ENCODE data around the gene MS4A18. TPM values are rescaled to one million over a fixed set of nuclear protein-coding genes. Genes with fewer than 3 reads are reported as not detected.
A peak's percentile ranks its signal among the peaks of the same experiment; 100 is the strongest.
"Not testable (repeated sequence)": the region's sequence is repeated elsewhere in the genome, so short reads cannot be mapped to it uniquely, and the experiment has no call there.

Gene MS4A18
- total RNA-seq, 1 donor, result not detected

DNA sequence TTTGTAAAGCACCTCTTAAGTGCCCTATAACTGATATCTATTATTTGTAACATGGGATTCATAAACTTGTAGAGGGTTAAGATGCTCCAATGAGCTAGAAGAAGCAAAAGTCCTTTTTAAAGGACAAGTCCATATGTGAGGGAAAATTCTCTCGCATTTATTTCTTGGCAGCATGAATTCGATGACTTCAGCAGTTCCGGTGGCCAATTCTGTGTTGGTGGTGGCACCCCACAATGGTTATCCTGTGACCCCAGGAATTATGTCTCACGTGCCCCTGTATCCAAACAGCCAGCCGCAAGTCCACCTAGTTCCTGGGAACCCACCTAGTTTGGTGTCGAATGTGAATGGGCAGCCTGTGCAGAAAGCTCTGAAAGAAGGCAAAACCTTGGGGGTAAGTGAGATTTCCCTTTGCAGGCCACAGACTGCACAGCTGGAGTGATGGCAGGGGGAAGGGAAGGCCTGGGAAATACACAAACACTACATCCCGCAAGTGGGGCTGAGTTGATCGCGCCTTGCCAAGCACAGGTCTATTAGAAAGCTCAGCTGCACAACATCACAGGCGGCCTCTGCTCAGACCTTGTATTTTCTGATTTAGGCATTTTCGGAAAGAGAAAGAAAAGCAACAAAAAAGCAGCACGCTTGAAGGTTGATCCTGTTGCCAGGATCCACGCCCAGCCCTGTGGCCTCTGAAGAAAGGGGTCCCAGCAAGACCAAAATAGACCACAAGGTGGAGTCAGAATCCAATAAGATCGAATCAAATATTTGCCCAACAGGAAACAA is 23.6 kb upstream of the MS4A18 start:
- peak; percentile 1 for DNase-seq (ENCODE audit: low read depth)
- TF ChIP-seq, protein P1, sequence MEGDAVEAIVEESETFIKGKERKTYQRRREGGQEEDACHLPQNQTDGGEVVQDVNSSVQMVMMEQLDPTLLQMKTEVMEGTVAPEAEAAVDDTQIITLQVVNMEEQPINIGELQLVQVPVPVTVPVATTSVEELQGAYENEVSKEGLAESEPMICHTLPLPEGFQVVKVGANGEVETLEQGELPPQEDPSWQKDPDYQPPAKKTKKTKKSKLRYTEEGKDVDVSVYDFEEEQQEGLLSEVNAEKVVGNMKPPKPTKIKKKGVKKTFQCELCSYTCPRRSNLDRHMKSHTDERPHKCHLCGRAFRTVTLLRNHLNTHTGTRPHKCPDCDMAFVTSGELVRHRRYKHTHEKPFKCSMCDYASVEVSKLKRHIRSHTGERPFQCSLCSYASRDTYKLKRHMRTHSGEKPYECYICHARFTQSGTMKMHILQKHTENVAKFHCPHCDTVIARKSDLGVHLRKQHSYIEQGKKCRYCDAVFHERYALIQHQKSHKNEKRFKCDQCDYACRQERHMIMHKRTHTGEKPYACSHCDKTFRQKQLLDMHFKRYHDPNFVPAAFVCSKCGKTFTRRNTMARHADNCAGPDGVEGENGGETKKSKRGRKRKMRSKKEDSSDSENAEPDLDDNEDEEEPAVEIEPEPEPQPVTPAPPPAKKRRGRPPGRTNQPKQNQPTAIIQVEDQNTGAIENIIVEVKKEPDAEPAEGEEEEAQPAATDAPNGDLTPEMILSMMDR (IDR thresholded peaks at IDR 0.05; ENCODE audit: insufficient read depth, low read length), result peak; percentile 19
- no peak overlapping the region for H3K4me3 ChIP-seq (ENCODE audit: low read depth, low read length)

DNA sequence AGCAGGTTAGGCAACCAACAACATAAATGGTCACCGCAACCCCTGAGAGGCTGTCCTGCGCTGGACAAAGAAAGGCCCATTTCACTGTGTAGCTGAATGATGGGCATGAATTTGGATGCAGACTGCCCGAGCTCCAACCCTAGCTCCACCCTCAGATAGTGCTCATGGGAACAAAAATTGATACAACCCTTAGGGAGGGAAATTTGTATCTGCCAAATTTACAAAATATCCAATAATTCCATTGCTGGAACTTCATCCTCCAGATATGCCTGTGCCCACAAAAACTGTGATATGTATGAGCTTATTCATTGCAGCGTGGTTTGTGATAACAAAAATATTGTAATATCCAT is 23.1 kb upstream of the MS4A18 start:
- TF ChIP-seq, protein P1 (IDR thresholded peaks at IDR 0.05; ENCODE audit: insufficient read depth, low read length), result no peak
- DNase-seq (ENCODE audit: low read depth), result no peak
- H3K4me3 ChIP-seq (ENCODE audit: low read depth, low read length), result no peak overlapping the region

DNA sequence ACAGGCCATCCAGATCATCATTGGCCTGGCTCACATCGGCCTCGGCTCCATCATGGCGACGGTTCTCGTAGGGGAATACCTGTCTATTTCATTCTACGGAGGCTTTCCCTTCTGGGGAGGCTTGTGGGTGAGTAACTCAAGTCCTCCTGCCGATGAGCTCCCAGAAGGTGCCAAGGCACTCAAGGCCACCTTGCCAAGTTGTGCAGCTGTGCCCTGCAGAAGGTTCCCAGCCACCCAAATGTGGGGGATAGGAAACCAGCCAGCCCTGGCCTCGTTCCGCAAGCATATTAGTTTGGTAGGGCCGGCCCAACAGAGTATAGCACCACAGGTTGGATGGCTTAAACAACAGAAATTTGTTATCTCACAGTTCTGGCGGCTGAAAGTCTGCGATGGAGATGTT is 21.1 kb upstream of the MS4A18 start:
- H3K4me3 ChIP-seq (ENCODE audit: low read depth, low read length), result no peak overlapping the region
- no peak for DNase-seq (ENCODE audit: low read depth)
- TF ChIP-seq, protein P1 (IDR thresholded peaks at IDR 0.05; ENCODE audit: insufficient read depth, low read length), result no peak

DNA sequence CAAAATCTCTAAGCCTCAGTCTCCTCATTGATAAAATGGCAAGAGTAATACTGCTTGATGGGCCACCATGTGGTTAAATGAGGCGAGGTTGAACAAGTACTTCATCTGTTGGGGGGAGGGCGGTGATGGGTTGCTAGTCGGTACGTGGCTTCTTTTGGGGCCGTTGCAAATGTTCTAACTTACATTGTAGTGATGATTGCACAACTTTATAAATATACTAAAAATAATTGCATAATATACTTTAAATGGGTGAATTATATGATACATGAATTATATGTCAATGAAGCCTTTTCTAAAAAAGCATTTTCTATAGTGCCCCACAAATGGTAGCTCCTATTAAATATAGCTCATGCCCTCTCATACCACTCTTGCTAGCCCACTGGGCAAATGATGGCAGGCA is 18.6 kb upstream of the MS4A18 start:
- TF ChIP-seq, protein P1 (IDR thresholded peaks at IDR 0.05; ENCODE audit: insufficient read depth, low read length), result no peak
- DNase-seq (ENCODE audit: low read depth), result no peak
- H3K4me3 ChIP-seq (ENCODE audit: low read depth, low read length), result no peak overlapping the region

DNA sequence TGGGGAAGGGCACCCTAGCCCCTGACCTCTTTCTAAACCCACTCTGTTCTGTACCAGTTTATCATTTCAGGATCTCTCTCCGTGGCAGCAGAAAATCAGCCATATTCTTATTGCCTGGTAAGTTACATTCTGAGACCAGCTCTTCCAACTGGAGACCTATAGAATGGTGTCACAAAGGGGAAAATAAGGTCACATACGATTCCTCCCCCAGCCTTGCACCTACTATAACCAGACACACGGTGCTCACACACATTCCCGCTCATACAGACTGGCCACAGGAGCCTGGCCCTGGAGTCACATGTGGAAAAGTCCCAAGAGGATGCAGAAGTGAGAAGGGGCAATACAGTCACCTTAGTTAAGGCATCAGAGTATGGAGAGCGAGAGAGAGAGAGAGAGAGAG is 17.6 kb upstream of the MS4A18 start:
- DNase-seq (ENCODE audit: low read depth), result no peak
- no peak overlapping the region for H3K4me3 ChIP-seq (ENCODE audit: low read depth, low read length)
- TF ChIP-seq, protein P1 (IDR thresholded peaks at IDR 0.05; ENCODE audit: insufficient read depth, low read length), result no peak

DNA sequence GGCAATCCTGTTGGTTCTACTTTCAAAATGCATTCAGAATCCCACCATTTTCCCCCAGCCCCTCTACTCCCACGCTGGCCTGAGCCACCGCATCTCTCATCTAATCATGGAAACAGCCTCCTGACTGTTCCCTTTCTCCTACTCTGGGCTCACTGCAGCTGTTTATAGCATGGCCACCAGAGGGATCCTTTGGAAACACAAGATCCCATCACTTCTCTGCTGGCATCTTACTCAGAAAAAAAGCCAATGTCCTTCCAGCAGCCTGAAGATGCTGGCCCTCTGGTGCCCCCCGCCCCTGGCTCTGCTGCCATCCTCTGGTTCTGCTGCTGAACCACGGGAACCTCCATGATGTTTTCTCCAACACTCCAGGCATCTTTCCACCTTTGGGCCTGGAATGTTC is 14.0 kb upstream of the MS4A18 start:
- no peak overlapping the region for H3K4me3 ChIP-seq (ENCODE audit: low read depth, low read length)
- TF ChIP-seq, protein P1 (IDR thresholded peaks at IDR 0.05; ENCODE audit: insufficient read depth, low read length), result no peak
- no peak for DNase-seq (ENCODE audit: low read depth)

DNA sequence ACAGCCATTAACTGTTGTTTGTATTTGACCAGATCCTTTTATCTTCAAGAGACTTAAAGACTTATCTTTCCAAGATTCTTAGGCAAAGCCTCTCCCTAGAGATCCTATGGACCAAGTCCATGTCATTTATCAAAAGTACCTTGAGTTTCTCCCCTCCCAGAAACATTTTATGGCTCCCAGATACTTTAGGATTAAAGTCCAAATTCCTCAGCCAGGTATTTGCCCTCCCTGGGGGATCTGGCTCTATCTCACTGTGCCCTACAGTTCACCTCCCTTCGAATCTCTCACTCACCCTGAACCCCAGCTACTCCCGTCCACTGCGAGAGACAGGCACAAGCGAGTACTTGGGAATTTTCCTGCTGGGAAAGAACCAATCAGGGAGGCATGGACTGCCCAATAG is 13.2 kb upstream of the MS4A18 start:
- DNase-seq (ENCODE audit: low read depth), result no peak
- no peak overlapping the region for H3K4me3 ChIP-seq (ENCODE audit: low read depth, low read length)
- TF ChIP-seq, protein P1 (IDR thresholded peaks at IDR 0.05; ENCODE audit: insufficient read depth, low read length), result no peak

DNA sequence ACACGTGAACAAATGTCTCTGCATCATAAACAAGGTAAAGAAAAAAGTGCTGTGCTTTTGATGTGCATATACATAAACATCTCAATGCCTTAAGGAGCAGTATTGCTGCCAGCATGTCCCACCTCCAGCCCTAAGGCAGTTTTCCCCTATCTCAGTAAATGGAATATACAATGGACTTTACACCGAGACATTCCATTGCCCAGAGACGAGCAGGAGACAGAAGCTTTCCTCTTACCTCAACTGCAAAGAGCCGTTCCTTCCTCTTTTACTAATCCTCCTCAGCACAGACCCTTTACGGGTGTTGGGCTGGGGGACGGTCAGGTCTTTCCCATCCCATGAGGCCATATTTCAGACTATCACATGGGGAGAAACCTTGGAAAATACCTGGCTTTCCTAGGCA is 11.1 kb upstream of the MS4A18 start:
- DNase-seq (ENCODE audit: low read depth); H3K4me3 ChIP-seq (ENCODE audit: low read depth, low read length): not testable (repeated sequence)

Data from fibroblast of the aortic adventitia (primary cell).